HepG2 (cell line): Measurements from ENCODE around the gene RAB30. TPM values are rescaled to one million over a fixed set of nuclear protein-coding genes. Genes with fewer than 3 reads are reported as not detected.

Experiments used
- ATAC-seq: fragments of 200-7000 bp; cut with Tn5 transposase; 3 replicates; pipeline ENCODE4 v1.9.1; 2020; ENCODE audit warnings: mild to moderate bottlenecking, moderate library complexity
- BruUV-seq: library from RNA; stranded (reverse); fragments of 400-500 nt; replicated peaks from 2 replicates; lab custom pipeline; 2021; lab: Mats Ljungman, UMichigan
- CTCF ChIA-PET: fragments of 300-600 bp; formaldehyde crosslinking; extraction: SDS; loops from one replicate; lab custom pipeline; 2021; ENCODE audit warnings: low total read pairs, inconsistent platforms, low intra/inter-chr PET ratio; lab: Yijun Ruan, JAX
- POLR2A ChIA-PET: fragments of 350-600 bp; sonication (Branson Sonifier 250); formaldehyde crosslinking; loops from one replicate; lab custom pipeline; 2020; ENCODE audit warnings: antibody characterized with exemption, inconsistent platforms; lab: Yijun Ruan, JAX
- DNase-seq: peaks from one replicate; pipeline ENCODE4 v3.0.0-alpha.2; 2015; ENCODE audit warnings: low spot score
- FAIRE-seq: peaks from 3 replicates; lab custom pipeline; 2011; peaks lifted over from hg19 to GRCh38; lab: Jason Lieb, UNC
- H2AFZ ChIP-seq: one replicate; pipeline ENCODE4 v1.6.1; 2011; ENCODE audit warnings: low read length, inconsistent platforms
- H3K27ac ChIP-seq: fragments of 300-600 bp; 3 replicates; pipeline ENCODE4 v1.8.0; 2011; ENCODE audit warnings: mixed run types, mild to moderate bottlenecking, mixed read lengths, low read length, inconsistent platforms; ENCODE audit not compliant: insufficient read depth; ENCODE audit errors: extremely low read length
- H3K27me3 ChIP-seq, 2 experiments: fragments of 200-600 bp in 1 of 2; 2 replicates in 1 of 2; 3 replicates in 1 of 2; pipeline versions ENCODE4 v1.6.0 to v1.8.0; 2011; ENCODE audit warnings: low read length in 2 of 2, mild to moderate bottlenecking in 2 of 2, moderate library complexity in 2 of 2, inconsistent platforms in 1 of 2; ENCODE audit not compliant: insufficient read depth in 2 of 2, control insufficient read depth in 1 of 2
- H3K36me3 ChIP-seq, 2 experiments: fragments of 200-600 bp in 1 of 2; replicated peaks in 1 of 2; 2 replicates in 1 of 2; 3 replicates in 1 of 2; pipeline versions ENCODE4 v1.5.1 to v1.8.0; 2011; ENCODE audit warnings: low read length in 2 of 2, inconsistent platforms in 1 of 2; ENCODE audit not compliant: insufficient read depth in 2 of 2, control insufficient read depth in 1 of 2
- H3K4me1 ChIP-seq: 2 replicates; pipeline ENCODE4 v1.5.1; 2012; ENCODE audit warnings: low read length, inconsistent platforms; ENCODE audit not compliant: insufficient read depth
- H3K4me2 ChIP-seq: 2 replicates; pipeline ENCODE4 v1.6.0; 2011; ENCODE audit warnings: low read depth, low read length, inconsistent platforms
- H3K4me3 ChIP-seq, 3 experiments: fragments of 200-600 bp in 1 of 3; sonication (generic), shearing (Covaris generic) in 1 of 3; replicated peaks in 1 of 3; 2 replicates each; pipeline ENCODE4 v1.5.1; 2011 to 2016; ENCODE audit warnings: low read length in 3 of 3, inconsistent platforms in 2 of 3, low read depth in 2 of 3, mild to moderate bottlenecking in 2 of 3, control low read depth in 1 of 3, mixed read lengths in 1 of 3; ENCODE audit not compliant: insufficient read depth in 1 of 3
- H3K79me2 ChIP-seq: one replicate; pipeline ENCODE4 v1.6.1; 2011; ENCODE audit warnings: low read length, inconsistent platforms; ENCODE audit not compliant: insufficient read depth
- H3K9ac ChIP-seq: 2 replicates; pipeline ENCODE4 v1.6.0; 2011; ENCODE audit warnings: mild to moderate bottlenecking, low read depth, low read length, inconsistent platforms; ENCODE audit not compliant: insufficient read depth
- H3K9me3 ChIP-seq: 2 replicates; pipeline ENCODE4 v1.5.1; 2012; ENCODE audit warnings: mild to moderate bottlenecking, low read length
- H4K20me1 ChIP-seq: 2 replicates; pipeline ENCODE4 v1.6.0; 2011; ENCODE audit warnings: inconsistent platforms, mild to moderate bottlenecking, low read length, moderate library complexity; ENCODE audit not compliant: insufficient read depth
- ATF4 ChIP-seq, 2 experiments: fragments of 450-650 bp in 1 of 2; sonication (generic) in 1 of 2; formaldehyde crosslinking; IDR thresholded peaks; 2 replicates each; pipeline versions ENCODE4 v1.5.0 to v1.8.0; 2020 to 2022; ENCODE audit warnings: mild to moderate bottlenecking in 1 of 2, missing genetic modification reagents in 1 of 2
- CREB3 ChIP-seq: sonication (generic); formaldehyde crosslinking; IDR thresholded peaks from 2 replicates; pipeline ENCODE4 v1.5.0; 2020; ENCODE audit warnings: missing genetic modification reagents
- FOSL1 ChIP-seq: sonication (generic); formaldehyde crosslinking; IDR thresholded peaks from 2 replicates; pipeline ENCODE4 v1.9.0; 2021; ENCODE audit warnings: missing genetic modification reagents, borderline replicate concordance
- FOSL2 ChIP-seq: sonication (generic); formaldehyde crosslinking; IDR thresholded peaks from 2 replicates; pipeline ENCODE4 v1.4.0; 2020; ENCODE audit warnings: missing genetic modification reagents
- SSRP1 ChIP-seq: IDR thresholded peaks from 2 replicates; pipeline ENCODE4 v1.6.1; 2016; ENCODE audit warnings: control low read depth
- XRCC5 ChIP-seq: fragments of 200-400 bp; formaldehyde crosslinking; optimal IDR thresholded peaks from 2 replicates; pipeline ENCODE3; 2017; ENCODE audit warnings: mild to moderate bottlenecking, low read length
- ZNF234 ChIP-seq: sonication (generic); formaldehyde crosslinking; conservative IDR thresholded peaks from 2 replicates; pipeline ENCODE4 v1.5.1; 2020; ENCODE audit warnings: mild to moderate bottlenecking, missing genetic modification reagents
- ZNF280B ChIP-seq: sonication (generic); formaldehyde crosslinking; IDR thresholded peaks from 2 replicates; pipeline ENCODE4 v1.5.0; 2020; ENCODE audit warnings: missing genetic modification reagents, mild to moderate bottlenecking, borderline replicate concordance
- ZNF30 ChIP-seq: sonication (generic); formaldehyde crosslinking; IDR thresholded peaks from 2 replicates; pipeline ENCODE4 v1.5.0; 2020; ENCODE audit warnings: mild to moderate bottlenecking, missing genetic modification reagents
- ZNF567 ChIP-seq: sonication (generic); formaldehyde crosslinking; IDR thresholded peaks from 2 replicates; pipeline ENCODE4 v1.8.1; 2023; ENCODE audit warnings: mild to moderate bottlenecking, missing genetic modification reagents, borderline replicate concordance
- WGBS: methylation state at CpG from one replicate; pipeline ENCODE4 v1.1.6; 2017; ENCODE audit warnings: low lambda C conversion rate; 5-methylcytosine and 5-hydroxymethylcytosine counted together
- in situ Hi-C: cut with HindIII; loops from 2 replicates; pipeline ENCODE4 v1.10.0; 2017; ENCODE audit warnings: low pct_unique_long_range_greater_than_20kb; ENCODE audit not compliant: extremely low pct_ligation_motif_present
- intact Hi-C: fragments of 100-400 bp; cut with micrococcal nuclease; formaldehyde crosslinking; loops from one replicate; pipeline ENCODE4 v1.10.0; 2022; ENCODE audit not compliant: unreplicated experiment
- polyA plus RNA-seq, 8 experiments: library from polyadenylated mRNA; depleted of rRNA in 3 of 8; stranded (reverse) in 7 of 8; unstranded in 1 of 8; fragments of >200 nt; fragmentation: Illumina TruSeq in 4 of 8; extraction: Trizol in 4 of 8; gene quantifications; 2 replicates each; pipeline versions ENCODE4 v1.2.1 to v1.2.3, GENCODE V29; 2011 to 2016; ENCODE audit warnings: low read depth in 4 of 8, missing spikeins in 1 of 8, mixed read lengths in 1 of 8; ENCODE audit not compliant: insufficient read depth in 1 of 8
- total RNA-seq, 5 experiments: library from RNA; depleted of rRNA; stranded (reverse); fragments of >200 nt; fragmentation: Illumina TruSeq; extraction: Trizol; gene quantifications; 2 replicates each; pipeline ENCODE4 v1.2.3, GENCODE V29; 2016; ENCODE audit warnings: low read depth in 1 of 5

The RAB30 gene
- total and polyA plus RNA-seq, 2 of the 13 experiments (the other 11 are each of a cell fraction or from before 2014, with no cell fraction given): 3.7 to 5.0 TPM

- Histone ChIP-seq H3K79me2 (peaks cover 7% of the 10 kb centered on the region), H2AFZ (no peak overlapping the region), H3K4me1 (peaks cover 11% of the 10 kb centered on the region), H4K20me1 (no peaks in the 10 kb centered on the region), H3K4me3 (no peak overlapping the region), H3K36me3 (no peaks in the 10 kb centered on the region), H3K9ac (no peak overlapping the region), H3K4me2 (no peak overlapping the region), H3K9me3 (no peaks in the 10 kb centered on the region), H3K27ac (no peak overlapping the region), H3K27me3 (no peaks in the 10 kb centered on the region)
- TF ChIP-seq ZNF234 (CRISPR knock-in tag) (no peak), SSRP1 (CRISPR knock-in tag) (no peak), FOSL1 (CRISPR knock-in tag) (0 out of 2 replicates have a peak, but pooled peaks have one; percentile 17), XRCC5 (no peak), ZNF280B (CRISPR knock-in tag) (no peak), ZNF567 (CRISPR knock-in tag) (no peak), ATF4 (CRISPR knock-in tag; IDR thresholded peaks at IDR 0.05) (no peak), ZNF30 (CRISPR knock-in tag) (no peak), CREB3 (CRISPR knock-in tag) (no peak), FOSL2 (CRISPR knock-in tag) (peak; percentile 75)
- WGBS: 98% methylated on average over 3 of the region's 3 CpGs
- ChIA-PET CTCF (no interaction called here), POLR2A (interaction anchor here (0.8 kb wide), 1 partner anchor 134 kb away, joined by 3 read pairs; no protein-coding TSS in a partner anchor)
- in situ Hi-C loops: no loop called here
- peak; percentile 24 for DNase-seq
- no peak for ATAC-seq
- no peak for FAIRE-seq
- intact Hi-C loops: no loop called here
- BruUV-seq: no TSS peak
Observed at GRCh38 chr11:83054904-83055380, 16.8 kb downstream of the RAB30 start.
